Kidney (tissue), 14 donors: Measurements from ENCODE around the gene LMAN1. TPM values are rescaled to one million over a fixed set of nuclear protein-coding genes. Genes with fewer than 3 reads are reported as not detected.

Source experiments
- DNase-seq, 5 donors: peaks; one replicate each; pipeline ENCODE4 v3.0.0-alpha.2; 2013 to 2020
- FAIRE-seq: peaks from 2 replicates; lab custom pipeline; 2012; peaks lifted over from hg19 to GRCh38; lab: Jason Lieb, UNC
- H3K27ac ChIP-seq, 2 donors: one replicate each; pipeline ENCODE4 v1.7.0; 2013; ENCODE audit warnings: low read depth in 2 of 2, low read length in 2 of 2, inconsistent platforms in 1 of 2
- H3K27me3 ChIP-seq: one replicate; pipeline ENCODE4 v1.7.1; 2013; ENCODE audit warnings: low read length, inconsistent platforms; ENCODE audit not compliant: control insufficient read depth, insufficient read depth
- H3K36me3 ChIP-seq, 3 donors: one replicate each; pipeline versions ENCODE4 v1.7.0 to v1.7.1; 2013; ENCODE audit warnings: low read length in 3 of 3, control low read depth in 1 of 3, inconsistent platforms in 1 of 3; ENCODE audit not compliant: insufficient read depth in 3 of 3, control insufficient read depth in 2 of 3
- H3K4me1 ChIP-seq, 3 donors: one replicate each; pipeline versions ENCODE4 v1.7.0 to v1.7.1; 2013; ENCODE audit warnings: low read length in 3 of 3, inconsistent platforms in 1 of 3, low read depth in 1 of 3; ENCODE audit not compliant: control insufficient read depth in 2 of 3, insufficient read depth in 2 of 3
- H3K4me3 ChIP-seq, 3 donors: one replicate each; pipeline versions ENCODE4 v1.7.0 to v1.8.1; 2013; ENCODE audit warnings: low read length in 3 of 3, control low read depth in 1 of 3, inconsistent platforms in 1 of 3
- H3K9ac ChIP-seq, 3 donors: one replicate each; pipeline versions ENCODE4 v1.7.0 to v1.7.1; 2013; ENCODE audit warnings: low read length in 3 of 3, control low read depth in 1 of 3, inconsistent platforms in 1 of 3
- H3K9me3 ChIP-seq, 3 donors: one replicate each; pipeline versions ENCODE4 v1.7.0 to v1.7.1; 2013; ENCODE audit warnings: low read length in 3 of 3, control low read depth in 1 of 3, inconsistent platforms in 1 of 3; ENCODE audit not compliant: control insufficient read depth in 2 of 3, insufficient read depth in 1 of 3
- CTCF ChIP-seq: IDR thresholded peaks from 3 replicates; pipeline ENCODE4 v1.5.1; 2012; ENCODE audit warnings: mild to moderate bottlenecking, moderate library complexity, borderline replicate concordance; ENCODE audit not compliant: insufficient read depth; ENCODE audit errors: extremely low read depth
- intact Hi-C: fragments of 100-400 bp; cut with DNase I; formaldehyde crosslinking; loops from one replicate; pipeline ENCODE4 v1.11.1; 2022
- polyA plus RNA-seq: library from polyadenylated mRNA; stranded (reverse); fragments of 350-450 nt; fragmentation: Illumina TruSeq; extraction: RNeasy Lipid Tissue Mini Kit (QIAGEN cat#74804); gene quantifications from one replicate; pipeline ENCODE4 v1.2.3, GENCODE V29; 2014; ENCODE audit warnings: low read depth, low replicate concordance; ENCODE audit not compliant: insufficient read depth
- total RNA-seq: library from RNA; stranded (reverse); fragmentation: NEBNext Ultra II Directional; extraction: Animal tissue kit (Norgen Biotek cat#: 25700); gene quantifications from one replicate; pipeline ENCODE4 v1.2.1, GENCODE V29; 2021
- donor health status: control.
- donor health status: control.
- donor health status: control.
- donor health status: control.
- donor health status: control.
- donor health status: DM: yes; HTN: yes; CAD: no.
- donor health status: Normal renal cell carcinoma (clear cell type).

Gene LMAN1
- total and polyA plus RNA-seq, 2 donors from 2014 or later = 31.6 to 78.8 TPM

- Histone ChIP-seq H3K4me3 (no peak overlapping the region), H3K27ac (no peak overlapping the region), H3K4me1 (no peaks in the 10 kb centered on the region), H3K36me3 (no peaks in the 10 kb centered on the region), H3K9ac (no peak overlapping the region), H3K27me3 (no peaks in the 10 kb centered on the region), H3K9me3 (no peaks in the 10 kb centered on the region)
- TF ChIP-seq CTCF = no peak
- intact Hi-C loops = no loop called here
- no peak for FAIRE-seq
- DNase-seq = no peak
Observed at GRCh38 chr18:59400407-59400806, 41.3 kb upstream of the LMAN1 start.

- DNase-seq (no peak), FAIRE-seq (no peak)
- Histone ChIP-seq H3K27me3 (no peaks in the 10 kb centered on the region), H3K4me3 (no peak overlapping the region), H3K4me1 (no peaks in the 10 kb centered on the region), H3K36me3 (no peaks in the 10 kb centered on the region), H3K9ac (no peak overlapping the region), H3K9me3 (no peaks in the 10 kb centered on the region), H3K27ac (no peak overlapping the region)
- intact Hi-C loops = loop anchor here (10.0 kb wide), 1 partner anchor 81 kb away; the partner anchor contains the start of gene CPLX4
- TF ChIP-seq CTCF = no peak
Observed at GRCh38 chr18:59395226-59396175, 36.4 kb upstream of the LMAN1 start.

- Histone ChIP-seq H3K9ac (no peak overlapping the region), H3K27me3 (no peaks in the 10 kb centered on the region), H3K9me3 (no peaks in the 10 kb centered on the region), H3K4me1 (no peaks in the 10 kb centered on the region), H3K36me3 (no peaks in the 10 kb centered on the region), H3K4me3 (no peak overlapping the region), H3K27ac (no peak overlapping the region)
- TF ChIP-seq CTCF = no peak
- intact Hi-C loops = loop anchor here (10.0 kb wide), 1 partner anchor 79 kb away; the partner anchor contains the start of gene CPLX4
- DNase-seq (no peak), FAIRE-seq (no peak)
Observed at GRCh38 chr18:59393381-59393780, 34.3 kb upstream of the LMAN1 start.
